GM12878 (cell line): ENCODE measurements around the gene ZMIZ1. TPM values are rescaled to one million over a fixed set of nuclear protein-coding genes. Genes with fewer than 3 reads are reported as not detected.
A peak's percentile ranks its signal among the peaks of the same experiment; 100 is the strongest.

Source experiments
- ATF7 ChIP-seq: fragments of 450-650 bp; IDR thresholded peaks from 2 replicates; pipeline ENCODE4 v1.6.1; 2016; ENCODE audit warnings: low read depth, mild to moderate bottlenecking
- BCL11A ChIP-seq: IDR thresholded peaks from 2 replicates; pipeline ENCODE4 v1.6.1; 2011; ENCODE audit warnings: low read depth, low read length
- CEBPB ChIP-seq, 2 experiments: fragments of 150-350 bp in 1 of 2; IDR thresholded peaks; 2 replicates each; pipeline ENCODE4 v1.6.1; 2012 to 2014; ENCODE audit warnings: low read depth in 2 of 2, low read length in 2 of 2, borderline replicate concordance in 1 of 2, inconsistent platforms in 1 of 2
- CREM ChIP-seq: IDR thresholded peaks from 2 replicates; pipeline ENCODE4 v1.6.1; 2014; ENCODE audit warnings: antibody characterized with exemption, low read depth
- CTCF ChIP-seq, 3 experiments: IDR thresholded peaks in 2 of 3; conservative IDR thresholded peaks in 1 of 3; 2 replicates each; pipeline ENCODE4 v1.5.1; 2011; ENCODE audit warnings: low read depth in 3 of 3, low read length in 3 of 3, mild to moderate bottlenecking in 3 of 3, control low read depth in 2 of 3, moderate library complexity in 2 of 3, inconsistent platforms in 1 of 3, mixed read lengths in 1 of 3; ENCODE audit not compliant: control insufficient read depth in 2 of 3, insufficient read depth in 1 of 3; ENCODE audit errors: extremely low read depth in 1 of 3
- HCFC1 ChIP-seq: fragments of 150-350 bp; IDR thresholded peaks from 2 replicates; pipeline ENCODE4 v1.6.1; 2014; ENCODE audit warnings: low read length
- HDAC6 ChIP-seq: fragments of 200-600 bp; sonication (generic); IDR thresholded peaks from one replicate; pipeline ENCODE4 v1.8.0; 2017; ENCODE audit warnings: antibody characterized with exemption; ENCODE audit not compliant: unreplicated experiment
- IRF3 ChIP-seq: fragments of 450-650 bp; IDR thresholded peaks from 2 replicates; pipeline ENCODE4 v1.6.1; 2014; ENCODE audit warnings: mild to moderate bottlenecking
- KDM1A ChIP-seq: fragments of 200-600 bp; sonication (generic); IDR thresholded peaks from 2 replicates; pipeline ENCODE4 v1.6.1; 2016; ENCODE audit warnings: borderline replicate concordance
- MEF2A ChIP-seq: IDR thresholded peaks from 2 replicates; pipeline ENCODE4 v1.6.1; 2011; ENCODE audit warnings: low read depth, mild to moderate bottlenecking, low read length, moderate library complexity; ENCODE audit not compliant: insufficient read depth
- MLLT1 ChIP-seq: fragments of 450-650 bp; IDR thresholded peaks from 2 replicates; pipeline ENCODE4 v1.6.1; 2016; ENCODE audit warnings: mild to moderate bottlenecking
- NBN ChIP-seq: fragments of 450-650 bp; IDR thresholded peaks from 2 replicates; pipeline ENCODE4 v1.6.1; 2016
- NR2C1 ChIP-seq: fragments of 450-650 bp; IDR thresholded peaks from 2 replicates; pipeline ENCODE4 v1.6.1; 2017; ENCODE audit warnings: antibody characterized with exemption, mild to moderate bottlenecking, moderate library complexity
- NRF1 ChIP-seq: conservative IDR thresholded peaks from 2 replicates; pipeline ENCODE4 v1.6.1; 2011; ENCODE audit warnings: mild to moderate bottlenecking, low read depth, low read length, improper control_type of control experiment
- POLR2A ChIP-seq: IDR thresholded peaks from 2 replicates; pipeline ENCODE4 v1.6.1; 2011; ENCODE audit warnings: low read depth, mild to moderate bottlenecking, low read length
- RELA ChIP-seq: fragments of 450-650 bp; IDR thresholded peaks from 2 replicates; pipeline ENCODE4 v1.8.0; 2014; ENCODE audit warnings: borderline replicate concordance; ENCODE audit not compliant: partially characterized antibody
- RELB ChIP-seq: fragments of 450-650 bp; IDR thresholded peaks from 2 replicates; pipeline ENCODE4 v1.6.1; 2017; ENCODE audit warnings: low read depth, mild to moderate bottlenecking, moderate library complexity
- SMARCA5 ChIP-seq: fragments of 450-650 bp; IDR thresholded peaks from 2 replicates; pipeline ENCODE4 v1.6.1; 2017; ENCODE audit warnings: mild to moderate bottlenecking
- SP1 ChIP-seq: IDR thresholded peaks from one replicate; pipeline ENCODE4 v1.6.1; 2011; ENCODE audit warnings: low read depth, low read length
- SRF ChIP-seq, 2 experiments: IDR thresholded peaks; 2 replicates each; pipeline ENCODE4 v1.6.1; 2011; ENCODE audit warnings: low read depth in 2 of 2, low read length in 2 of 2, mild to moderate bottlenecking in 1 of 2, moderate library complexity in 1 of 2
- ZBTB40 ChIP-seq: fragments of 450-650 bp; IDR thresholded peaks from 2 replicates; pipeline ENCODE4 v1.6.1; 2016; ENCODE audit warnings: mild to moderate bottlenecking, moderate library complexity, borderline replicate concordance
- polyA plus RNA-seq, 11 experiments: library from polyadenylated mRNA; depleted of rRNA in 4 of 11; unstranded in 6 of 11; stranded (reverse) in 5 of 11; fragments of >200 nt; fragmentation: Nextera tagmentation in 4 of 11; fragmentation: Illumina TruSeq in 1 of 11; extraction: Ambion mirVana in 4 of 11; extraction: Trizol in 1 of 11; gene quantifications; 1 replicate in 1 of 11; 2 replicates in 10 of 11; pipeline versions ENCODE4 v1.2.1 to v1.2.3, GENCODE V29; 2011 to 2016; ENCODE audit warnings: inconsistent platforms in 2 of 11, missing spikeins in 2 of 11, low read depth in 1 of 11
- total RNA-seq, 4 experiments: library from RNA; depleted of rRNA in 3 of 4; stranded (reverse); fragments of >200 nt in 3 of 4; fragmentation: Illumina TruSeq in 1 of 4; extraction: Trizol in 1 of 4; gene quantifications; 2 replicates each; pipeline versions ENCODE4 v1.2.1 to v1.2.3, GENCODE V29; 2013 to 2021

ZMIZ1 gene
- total and polyA plus RNA-seq, 10 of the 15 experiments (the other 5 are each of a cell fraction or from before 2014, with no cell fraction given), result 3.1 to 82.3 (median 14.9) TPM

GRCh38 chr10:79266543-79267312, 198.0 kb downstream of the ZMIZ1 start (continued):
- no peak for TF ChIP-seq HDAC6
- TF ChIP-seq NBN, result 0 out of 2 replicates have a peak, but pooled peaks have one; percentile 31
- TF ChIP-seq IRF3, result no peak
- TF ChIP-seq BCL11A, result peak; percentile 95
- 0 out of 2 replicates have a peak, but pooled peaks have one; percentile 10 for TF ChIP-seq SMARCA5
- no peak; the same call in 1 of the 2 replicates for TF ChIP-seq MLLT1
- no peak for TF ChIP-seq POLR2A
- no peak for TF ChIP-seq NRF1
- TF ChIP-seq RELB, result peak; percentile 82
- TF ChIP-seq ZBTB40, result no peak
- TF ChIP-seq SRF (IDR thresholded peaks at IDR 0.05; ENCODE audit: low read depth in 2 of 2, low read length in 2 of 2), result peak in 1 of 2 experiments; percentile 72; a peak in 2 of 4 replicates
- TF ChIP-seq CTCF (IDR thresholded peaks at IDR 0.05 in 2 of 3, conservative IDR thresholded peaks at IDR 0.05 in 1 of 3; ENCODE audit: control insufficient read depth in 2 of 3, extremely low read depth in 1 of 3, insufficient read depth in 1 of 3, low read depth in 3 of 3, low read length in 3 of 3), result no peak
- no peak for TF ChIP-seq ATF7
- no peak for TF ChIP-seq HCFC1
- TF ChIP-seq RELA, result no peak
- TF ChIP-seq CEBPB (IDR thresholded peaks at IDR 0.05; ENCODE audit: borderline replicate concordance in 1 of 2, low read depth in 2 of 2, low read length in 2 of 2), result no peak
- peak; percentile 82 for TF ChIP-seq CREM
- TF ChIP-seq KDM1A, result no peak
- TF ChIP-seq NR2C1, result no peak
- 0 out of 2 replicates have a peak, but pooled peaks have one; percentile 65 for TF ChIP-seq MEF2A
- peak; percentile 7 for TF ChIP-seq SP1
